ENCODE measurements around the gene ZNF423.
"Not testable (repeated sequence)": the region's sequence is repeated elsewhere in the genome, so short reads cannot be mapped to it uniquely, and the experiment has no call there.

Gene ZNF423

DNA sequence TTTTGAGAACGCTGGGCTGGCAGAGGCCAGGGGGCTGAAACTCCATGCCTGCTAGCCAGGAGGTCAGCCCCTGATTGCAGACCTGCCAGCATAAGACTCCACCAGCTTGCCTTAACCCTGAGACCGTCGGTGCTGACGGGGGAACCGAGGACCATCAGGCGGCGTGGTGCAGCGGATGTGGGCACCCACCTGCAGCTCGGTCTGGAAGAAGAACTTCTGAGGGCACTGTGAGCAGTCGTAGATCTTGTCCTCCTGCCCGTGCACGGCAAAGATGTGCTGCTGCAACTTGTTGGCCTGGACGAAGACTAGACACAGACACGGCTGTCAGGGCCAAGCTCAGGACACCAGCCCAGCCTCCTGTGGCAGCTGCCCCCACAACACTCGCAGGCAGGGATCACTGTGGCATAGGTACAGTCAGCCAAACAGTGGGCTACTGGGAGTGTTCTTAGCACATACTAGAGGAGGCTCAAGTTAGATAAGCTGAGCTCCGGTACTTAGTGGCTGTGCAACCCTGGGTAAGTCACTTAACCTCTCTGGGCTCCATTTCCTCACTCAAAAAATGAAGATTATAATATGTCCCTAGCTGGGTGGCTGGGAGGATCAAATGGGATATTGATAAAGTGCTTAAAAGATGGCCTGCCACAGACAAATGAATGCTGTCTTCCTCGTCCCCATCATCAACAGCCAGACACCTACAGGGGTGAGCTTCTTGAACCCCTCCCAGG is 332.3 kb downstream of the ZNF423 start:
- DNase-seq, result no peak

DNA sequence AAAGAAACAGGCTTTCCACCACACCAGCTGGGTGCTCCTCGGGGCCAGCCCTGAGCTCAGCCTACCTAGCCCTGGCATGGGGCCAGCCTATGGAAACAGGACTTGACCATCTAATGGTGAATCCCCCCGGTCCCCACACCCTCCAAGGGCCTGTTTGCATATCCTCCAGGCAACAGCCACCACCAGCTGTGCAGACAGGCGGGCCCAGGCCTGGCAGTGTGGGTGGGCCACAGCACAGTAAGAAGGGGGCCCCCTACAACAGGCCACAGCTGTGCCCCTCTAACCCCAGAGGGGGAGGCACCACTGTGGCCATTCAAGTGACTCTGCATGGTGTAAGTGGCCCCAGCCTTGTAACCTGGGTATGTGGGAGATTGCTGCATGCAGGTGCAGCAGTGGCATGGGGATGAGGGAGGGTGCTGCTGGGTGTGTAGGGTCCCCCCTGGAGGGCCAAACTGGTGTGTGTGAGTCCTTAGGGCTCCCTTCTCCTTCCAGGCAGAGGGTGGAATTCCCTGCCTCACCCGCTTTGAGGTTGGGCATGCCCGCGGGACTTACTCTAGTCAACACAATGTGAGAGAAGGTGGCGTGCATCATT is 334.1 kb downstream of the ZNF423 start:
- no peak for DNase-seq

DNA sequence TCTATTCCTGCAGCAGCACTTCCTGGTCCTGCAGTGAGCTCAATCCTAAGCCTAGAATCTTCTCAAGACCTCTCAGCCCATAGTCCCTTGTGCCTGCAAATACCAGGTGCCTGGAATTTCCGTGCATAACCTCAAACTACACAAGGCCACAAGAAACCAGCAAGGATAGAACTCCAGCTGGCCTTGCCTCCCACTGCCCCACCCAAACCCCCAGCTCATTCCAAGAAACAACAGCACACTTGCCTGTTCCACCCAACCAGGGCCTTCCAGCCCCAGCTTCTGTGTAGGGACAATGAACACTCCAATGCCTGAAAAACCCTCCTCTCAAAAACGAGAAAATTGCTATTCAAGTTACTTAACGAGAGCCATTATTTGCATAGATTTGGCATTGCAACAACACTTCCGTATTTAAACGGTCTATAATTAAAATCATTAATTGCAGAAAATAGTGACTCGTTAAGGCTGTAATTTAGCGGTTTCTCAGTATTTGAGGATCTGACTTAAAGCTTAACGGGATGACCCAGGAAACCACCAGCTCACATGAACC is 335.3 kb downstream of the ZNF423 start:
- no peak for DNase-seq

DNA sequence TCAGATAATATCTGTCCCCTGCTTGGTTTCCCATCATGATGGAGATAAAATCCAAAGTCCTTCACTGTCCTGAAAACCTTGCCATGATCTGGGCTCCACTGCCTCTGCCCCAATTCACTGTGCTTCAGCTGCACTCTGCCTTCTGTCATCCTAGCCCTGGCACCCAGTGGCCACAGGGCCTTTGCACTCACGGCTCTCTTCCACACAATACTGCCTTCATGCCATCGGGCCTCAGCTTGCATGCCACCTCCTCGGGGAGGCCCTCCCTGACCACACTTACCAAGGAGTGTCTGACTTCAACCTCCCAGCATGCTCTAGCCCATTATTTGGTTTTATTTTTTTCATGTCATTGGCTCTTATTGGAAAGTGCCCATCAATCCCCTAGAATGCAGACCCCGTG is 336.2 kb downstream of the ZNF423 start:
- no peak for DNase-seq

DNA sequence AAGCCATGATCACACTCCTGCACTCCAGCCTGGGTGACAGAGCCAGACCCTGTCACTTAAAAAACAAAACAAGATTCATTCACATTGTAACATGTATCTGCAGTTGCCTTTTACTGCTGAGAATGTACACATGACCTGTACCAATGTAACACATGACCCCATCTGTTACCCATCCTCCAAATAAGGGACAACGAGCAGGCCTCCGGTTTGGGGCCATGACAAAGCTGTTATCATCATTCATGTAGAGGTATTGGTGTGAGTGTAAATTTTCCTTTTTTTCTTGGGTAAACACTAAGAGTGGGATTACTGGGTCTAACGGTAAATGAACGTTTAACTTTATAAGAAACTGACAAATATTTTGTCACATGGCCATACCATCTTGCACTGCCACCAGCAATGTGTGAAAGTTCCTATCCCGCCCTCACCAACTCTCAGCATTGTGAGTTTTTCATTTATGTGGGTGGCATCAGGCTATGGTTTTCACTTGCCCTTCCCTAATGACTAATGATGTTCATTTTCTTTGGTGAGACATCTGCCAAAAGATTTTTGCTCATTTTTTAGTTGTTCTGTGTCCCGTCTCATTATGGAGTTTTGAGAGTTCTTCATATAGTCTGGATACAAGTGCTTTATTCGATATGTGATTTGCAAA is 336.8 kb downstream of the ZNF423 start:
- DNase-seq, result no peak

DNA sequence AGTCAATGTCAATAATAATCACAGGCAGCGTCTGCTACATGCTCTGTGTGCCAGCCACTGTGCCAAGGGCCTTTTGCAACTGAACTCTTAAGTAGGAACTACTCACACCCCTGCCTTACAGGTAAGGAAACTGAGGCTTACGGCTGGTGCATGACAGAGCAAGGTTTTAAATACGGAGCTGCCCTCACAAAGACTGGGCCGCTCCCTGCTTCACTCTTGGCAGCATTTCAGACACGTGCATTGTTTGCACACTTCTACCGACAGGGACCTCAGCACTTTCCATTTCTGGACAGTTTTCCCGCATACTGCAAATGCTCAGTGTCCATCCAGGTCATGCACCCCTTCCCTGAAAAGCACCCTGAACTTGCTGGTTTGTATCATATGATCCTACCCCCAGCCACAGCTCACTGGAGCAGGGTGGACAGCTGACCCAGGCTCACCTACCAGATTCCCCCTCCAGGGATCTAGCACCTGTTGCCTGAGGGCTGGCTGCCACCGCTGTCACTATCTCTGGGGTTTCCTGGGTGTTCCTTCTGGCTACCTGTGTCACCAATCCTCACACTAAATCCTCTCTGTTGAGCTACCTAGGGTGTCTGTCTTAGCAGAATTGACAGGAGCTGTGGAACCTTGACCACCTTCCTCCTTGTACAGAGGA is 339.4 kb downstream of the ZNF423 start:
- DNase-seq, result no peak

- no peak for DNase-seq
Measured at GRCh38 chr16:49515861-49516260, 340.1 kb downstream of the ZNF423 start.

DNA sequence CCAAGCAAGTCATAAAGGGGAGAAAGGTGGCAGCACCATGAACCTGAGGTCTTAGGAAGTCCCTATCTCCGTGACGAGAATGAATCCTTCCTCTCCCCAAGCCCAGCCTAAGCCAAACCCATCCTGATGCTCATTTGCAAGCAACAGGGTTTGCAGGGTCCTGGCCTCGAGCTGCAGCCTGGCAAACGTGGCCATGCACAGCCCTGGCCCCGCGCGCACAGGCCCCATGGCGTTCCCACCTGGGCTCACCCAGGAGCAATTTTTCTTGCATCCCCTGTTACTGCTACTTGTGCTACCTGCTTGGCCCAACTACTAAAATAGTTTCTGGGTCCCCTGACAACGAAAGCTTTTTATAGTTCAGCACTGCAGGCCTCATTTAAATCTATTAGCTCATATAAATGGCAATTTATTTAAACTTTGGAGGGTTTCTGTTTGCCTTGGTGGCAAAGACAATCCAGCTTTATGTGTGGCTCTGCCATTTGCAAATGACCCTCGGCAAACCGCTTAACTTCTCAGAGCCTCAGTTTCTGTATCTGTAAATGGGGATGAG is 340.8 kb downstream of the ZNF423 start:
- no peak for DNase-seq

DNA sequence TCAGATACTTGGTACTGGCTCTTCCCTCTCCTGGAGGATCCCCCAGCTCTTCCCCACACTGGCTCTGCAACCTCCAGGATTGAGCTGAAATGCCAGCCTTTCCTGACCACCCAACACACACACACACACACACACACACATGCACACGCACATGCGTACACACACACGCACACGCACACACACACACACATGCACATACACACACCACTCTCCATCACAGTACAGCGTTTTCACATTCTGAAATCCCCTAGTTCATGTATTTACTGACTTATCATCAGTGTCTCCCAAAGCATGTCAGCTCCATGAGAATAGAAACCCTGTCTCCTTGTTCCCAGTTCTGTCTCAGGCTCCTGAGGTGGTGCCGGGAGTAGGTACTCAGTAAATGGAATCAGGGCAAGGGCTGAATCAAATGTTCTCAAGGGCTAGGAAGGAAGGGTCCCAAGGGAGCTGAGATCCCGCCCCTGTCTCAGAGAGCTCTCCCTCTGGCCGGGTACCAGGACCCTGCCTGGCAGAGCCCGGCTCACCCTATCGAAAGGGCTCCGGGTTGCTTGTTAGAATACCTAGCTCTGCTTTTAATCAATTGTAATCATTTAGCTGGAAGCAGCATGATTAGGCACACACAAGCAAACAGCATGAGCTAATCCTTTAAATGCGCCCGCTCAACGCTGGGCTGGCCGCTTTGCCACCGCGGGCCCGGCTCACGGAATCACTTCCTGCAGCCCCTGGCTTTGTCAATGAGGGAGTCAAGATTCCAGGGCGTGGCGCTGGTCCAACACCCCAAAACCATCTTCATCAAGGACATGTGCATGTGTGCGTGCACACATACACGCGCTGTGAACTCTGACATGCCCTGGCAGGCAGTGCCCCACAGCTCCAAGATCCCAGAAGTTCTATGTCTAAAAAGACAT is 341.6 kb downstream of the ZNF423 start:
- DNase-seq, result no peak

- no peak for DNase-seq
Measured at GRCh38 chr16:49513040-49513439, 342.9 kb downstream of the ZNF423 start.

GRCh38 chr16:49510654-49511305 is 345.1 kb downstream of the ZNF423 start:
- no peak for DNase-seq

DNA sequence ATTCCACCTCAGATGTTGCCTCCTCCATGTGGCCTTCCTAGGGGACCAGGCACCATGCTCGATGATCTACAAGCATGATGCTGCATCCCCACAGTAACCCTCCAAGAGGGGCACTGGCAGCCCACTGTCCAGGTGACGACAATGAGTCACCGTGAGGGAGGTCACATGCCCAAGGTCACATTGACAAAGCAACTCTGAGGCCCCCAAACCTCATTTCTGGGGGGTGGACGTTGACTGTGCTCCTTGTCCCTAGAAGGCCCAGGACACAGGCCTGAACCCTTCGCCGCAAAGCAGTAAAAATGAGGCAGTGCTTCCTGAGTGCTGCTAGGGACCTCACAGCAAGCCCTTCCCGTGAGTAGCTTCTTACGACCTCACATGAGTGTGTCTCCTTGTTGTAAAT is 345.8 kb downstream of the ZNF423 start:
- no peak for DNase-seq

- not testable (repeated sequence) for DNase-seq
Measured at GRCh38 chr16:49506058-49507013, 349.6 kb downstream of the ZNF423 start.

DNA sequence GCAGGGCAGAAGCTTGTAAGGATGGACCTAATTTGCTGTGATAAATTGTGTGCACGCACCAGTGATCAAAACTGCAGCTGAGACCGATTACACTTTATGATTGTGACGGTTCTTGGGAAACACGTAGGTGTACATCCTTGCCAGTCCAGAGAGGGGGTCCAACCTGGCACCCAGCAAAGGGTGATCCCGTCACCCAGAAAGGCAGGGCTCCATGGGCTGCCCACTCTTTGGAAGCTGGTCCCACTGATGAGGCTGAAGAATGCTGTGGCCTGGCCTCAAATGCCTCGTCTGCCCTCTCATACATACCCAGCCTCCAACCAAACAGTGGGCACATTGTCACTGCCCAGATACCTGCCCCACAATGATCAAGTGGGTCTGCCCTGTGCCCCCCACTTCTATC is 350.4 kb downstream of the ZNF423 start:
- DNase-seq, result no peak

- no peak for DNase-seq
Measured at GRCh38 chr16:49504626-49505025, 351.3 kb downstream of the ZNF423 start.

GRCh38 chr16:49504023-49504364 is 351.9 kb downstream of the ZNF423 start:
- no peak for DNase-seq

- DNase-seq, result no peak
Measured at GRCh38 chr16:49503256-49504022, 352.5 kb downstream of the ZNF423 start.

DNA sequence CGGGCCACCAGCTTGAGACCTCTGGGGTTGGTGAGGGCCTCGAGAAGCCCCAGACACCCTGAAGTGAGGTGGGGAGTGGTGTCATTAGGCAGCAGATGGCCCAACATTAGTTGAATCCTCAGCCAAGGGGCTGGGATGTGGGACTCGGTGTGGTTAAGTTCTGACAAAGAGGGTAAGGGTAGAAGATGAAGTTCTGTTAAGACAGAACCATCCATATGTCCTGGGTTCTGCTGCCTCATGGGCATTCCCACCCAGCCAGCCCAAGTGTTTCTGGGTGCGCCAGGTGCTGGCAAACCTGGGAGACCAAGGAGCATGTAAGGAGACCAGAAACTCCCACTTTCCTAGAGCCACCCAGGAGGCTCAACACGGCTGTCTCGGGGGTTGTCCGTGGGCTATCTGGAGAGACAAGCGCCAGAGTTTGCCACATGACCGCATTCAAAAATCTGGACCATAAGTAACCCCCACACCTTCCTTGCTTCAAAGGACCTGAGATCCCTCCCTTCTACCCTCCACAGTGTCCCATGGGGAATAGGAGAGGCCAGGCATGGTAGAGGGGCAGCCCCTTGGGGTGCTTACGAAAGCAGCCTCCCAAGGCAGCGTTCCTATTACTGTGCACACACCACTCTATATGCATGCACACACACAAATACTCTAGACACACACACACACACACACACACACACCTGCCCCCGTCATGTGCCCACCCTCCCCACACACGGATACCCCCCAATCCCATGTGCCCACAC is 353.6 kb downstream of the ZNF423 start:
- no peak for DNase-seq
